ENCODE measurements around the gene CD2BP2.

- TF ChIP-seq EZH2phosphoT487 (IDR thresholded peaks at IDR 0.05; ENCODE audit: insufficient read depth, low read depth) (no peak), EZH2 (IDR thresholded peaks at IDR 0.05; ENCODE audit: insufficient read depth, poor library complexity, severe bottlenecking) (no peak)
These were observed 1.5 kb downstream of the CD2BP2 start for GRCh38 chr16:30353438-30354129.

All from GM23248 (cell line).